ENCODE results near the gene MACO1. TPM values are rescaled to one million over a fixed set of nuclear protein-coding genes. Genes with fewer than 3 reads are reported as not detected.

The MACO1 gene
- total RNA-seq, 2 experiments from 2014 or later = 24.1 to 24.9 TPM

- CTCF ChIA-PET = no interaction called here
Measured at GRCh38 chr1:25515033-25515432, 84.3 kb downstream of the MACO1 start.

GRCh38 chr1:25516686-25517085 lies 86.0 kb downstream of the MACO1 start:
- TF ChIP-seq CTCF (IDR thresholded peaks at IDR 0.05) = no peak
- POLR2A ChIA-PET = interaction anchor here (0.8 kb wide), 1 partner anchor 12 kb away, joined by 3 read pairs; no protein-coding TSS in a partner anchor
- DNase-seq = no peak
- Histone ChIP-seq H3K27me3 (ENCODE audit: control insufficient read depth in 1 of 2, insufficient read depth in 2 of 2, low read length in 2 of 2) (no peaks in the 10 kb centered on the region), H3K4me3 (ENCODE audit: low read length) (no peak overlapping the region), H3K36me3 (ENCODE audit: insufficient read depth, low read length) (no peaks in the 10 kb centered on the region), H3K27ac (ENCODE audit: low read depth in 1 of 2, low read length in 2 of 2) (no peak overlapping the region), H3K4me1 (ENCODE audit: insufficient read depth, low read length) (peaks cover 8% of the 10 kb centered on the region), H3K9me3 (ENCODE audit: control insufficient read depth in 1 of 2, insufficient read depth in 1 of 2, low read length in 2 of 2) (peaks cover 0 to 5% of the 10 kb centered on the region in 2 experiments)
- CTCF ChIA-PET = no interaction called here
- Mint-ChIP-seq H3K27me3 (no peaks in the 10 kb centered on the region), H3K4me1 (ENCODE audit: low read depth) (peaks cover 10% of the 10 kb centered on the region), H3K4me3 (no peak overlapping the region), H3K9me3 (no peaks in the 10 kb centered on the region), H3K27ac (no peak overlapping the region), H3K36me3 (ENCODE audit: low read depth) (no peaks in the 10 kb centered on the region)
- intact Hi-C loops (cut with DNase I, micrococcal nuclease) = no loop called here
- ATAC-seq (ENCODE audit: poor library complexity) = no peak

More at GRCh38 chr1:25515033-25515432, 84.3 kb downstream of the MACO1 start:
- peaks cover under 1% of the 10 kb centered on the region for H3K4me1 Mint-ChIP-seq (ENCODE audit: low read depth)
- Histone ChIP-seq H3K36me3 (ENCODE audit: insufficient read depth, low read length) (no peaks in the 10 kb centered on the region), H3K9me3 (ENCODE audit: control insufficient read depth in 1 of 2, insufficient read depth in 1 of 2, low read length in 2 of 2) (peaks cover 0 to 5% of the 10 kb centered on the region in 2 experiments), H3K27me3 (ENCODE audit: control insufficient read depth in 1 of 2, insufficient read depth in 2 of 2, low read length in 2 of 2) (no peaks in the 10 kb centered on the region), H3K27ac (ENCODE audit: low read depth in 1 of 2, low read length in 2 of 2) (no peak overlapping the region), H3K4me3 (ENCODE audit: low read length) (no peak overlapping the region), H3K4me1 (ENCODE audit: insufficient read depth, low read length) (peaks cover under 1% of the 10 kb centered on the region)
- no peak overlapping the region for H3K27ac Mint-ChIP-seq
- H3K27me3 Mint-ChIP-seq = no peaks in the 10 kb centered on the region
- H3K36me3 Mint-ChIP-seq (ENCODE audit: low read depth) = no peaks in the 10 kb centered on the region
- no peak for TF ChIP-seq CTCF (IDR thresholded peaks at IDR 0.05)
- DNase-seq = no peak
- intact Hi-C loops (cut with DNase I, micrococcal nuclease) = no loop called here
- ATAC-seq (ENCODE audit: poor library complexity) = no peak
- no peak overlapping the region for H3K4me3 Mint-ChIP-seq
- POLR2A ChIA-PET = no interaction called here
- no peaks in the 10 kb centered on the region for H3K9me3 Mint-ChIP-seq

DNA sequence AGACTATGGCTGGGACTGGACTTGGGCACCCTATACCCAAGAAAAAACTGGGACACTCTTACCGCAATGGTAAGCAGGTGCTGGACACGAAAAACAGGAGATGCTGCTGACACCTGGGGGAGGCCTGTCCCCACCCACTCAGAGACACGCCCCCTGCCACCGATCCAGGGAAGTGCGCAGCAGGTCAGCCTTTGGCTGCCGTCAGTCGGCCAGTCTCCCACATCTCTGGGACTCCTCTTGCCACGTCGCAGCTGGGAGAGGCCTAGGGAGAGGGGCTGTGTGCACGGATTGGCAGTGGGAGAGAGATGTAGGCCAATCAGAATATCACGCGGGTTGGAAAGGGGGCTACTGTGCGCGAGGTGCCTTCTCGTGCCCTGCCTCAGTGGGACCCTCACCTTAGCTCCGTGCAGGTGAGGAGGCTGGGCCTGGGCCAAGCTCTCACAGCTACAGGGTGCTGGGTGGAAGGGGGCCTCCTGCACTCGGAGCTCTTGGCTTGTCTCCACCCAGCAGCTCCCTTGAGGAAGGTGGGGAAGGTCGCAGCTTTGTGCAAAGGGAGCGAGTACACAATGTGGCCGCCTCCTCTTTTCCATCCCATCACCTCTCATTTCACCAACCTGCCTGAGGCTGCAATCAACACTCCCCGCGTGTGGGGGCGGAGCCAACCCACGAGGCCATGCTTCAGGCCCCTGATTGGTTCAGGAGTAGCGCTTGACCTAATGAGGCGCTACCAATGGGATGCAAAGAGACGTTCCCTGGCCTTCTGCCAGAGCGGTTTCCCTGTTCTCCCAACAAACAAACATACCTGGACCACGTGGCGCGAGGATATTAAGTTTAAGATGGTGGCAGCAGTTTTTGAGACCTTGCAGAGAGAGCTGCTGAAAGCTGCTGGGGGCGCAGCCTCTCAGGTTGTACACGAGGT lies 87.0 kb downstream of the MACO1 start:
- Histone ChIP-seq H3K9me3 (ENCODE audit: control insufficient read depth in 1 of 2, insufficient read depth in 1 of 2, low read length in 2 of 2) (peaks cover 0 to 3% of the 10 kb centered on the region in 2 experiments), H3K36me3 (ENCODE audit: insufficient read depth, low read length) (no peaks in the 10 kb centered on the region), H3K27me3 (ENCODE audit: control insufficient read depth in 1 of 2, insufficient read depth in 2 of 2, low read length in 2 of 2) (no peaks in the 10 kb centered on the region), H3K4me1 (ENCODE audit: insufficient read depth, low read length) (peaks cover 8% of the 10 kb centered on the region), H3K4me3 (ENCODE audit: low read length) (no peak overlapping the region), H3K27ac (ENCODE audit: low read depth in 1 of 2, low read length in 2 of 2) (no peak overlapping the region)
- POLR2A ChIA-PET = no interaction called here
- ATAC-seq (ENCODE audit: poor library complexity) (no peak), DNase-seq (no peak)
- Mint-ChIP-seq H3K36me3 (ENCODE audit: low read depth) (no peaks in the 10 kb centered on the region), H3K4me3 (no peak overlapping the region), H3K27me3 (no peaks in the 10 kb centered on the region), H3K9me3 (no peaks in the 10 kb centered on the region), H3K4me1 (ENCODE audit: low read depth) (peaks cover 10% of the 10 kb centered on the region), H3K27ac (no peak overlapping the region)
- CTCF ChIA-PET = interaction anchor here (3.8 kb wide), 1 partner anchor 14 kb away, joined by 15 read pairs; no protein-coding TSS in a partner anchor
- intact Hi-C loops (cut with DNase I, micrococcal nuclease) = no loop called here
- no peak for TF ChIP-seq CTCF (IDR thresholded peaks at IDR 0.05)
